Cardiac fibroblast (primary cell): ENCODE data around the gene BAIAP2L1.
"Not testable (repeated sequence)": the region's sequence is repeated elsewhere in the genome, so short reads cannot be mapped to it uniquely, and the experiment has no call there.

Experiments used
- DNase-seq, 2 donors: peaks; one replicate each; pipeline versions ENCODE4 v3.0.0 to v3.0.0-alpha.2; 2010; ENCODE audit warnings: low read depth in 2 of 2
- H3K4me3 ChIP-seq, 2 donors: replicated peaks in 1 of 2; 1 replicate in 1 of 2; 2 replicates in 1 of 2; pipeline ENCODE4 v1.5.1; 2011; ENCODE audit warnings: low read depth in 2 of 2, low read length in 2 of 2, mild to moderate bottlenecking in 2 of 2, moderate library complexity in 1 of 2
- TF ChIP-seq, protein P1 (sequence below): IDR thresholded peaks from one replicate; pipeline ENCODE4 v1.5.1; 2011; ENCODE audit warnings: low read depth, mild to moderate bottlenecking, low read length, inconsistent platforms

Gene BAIAP2L1

DNA sequence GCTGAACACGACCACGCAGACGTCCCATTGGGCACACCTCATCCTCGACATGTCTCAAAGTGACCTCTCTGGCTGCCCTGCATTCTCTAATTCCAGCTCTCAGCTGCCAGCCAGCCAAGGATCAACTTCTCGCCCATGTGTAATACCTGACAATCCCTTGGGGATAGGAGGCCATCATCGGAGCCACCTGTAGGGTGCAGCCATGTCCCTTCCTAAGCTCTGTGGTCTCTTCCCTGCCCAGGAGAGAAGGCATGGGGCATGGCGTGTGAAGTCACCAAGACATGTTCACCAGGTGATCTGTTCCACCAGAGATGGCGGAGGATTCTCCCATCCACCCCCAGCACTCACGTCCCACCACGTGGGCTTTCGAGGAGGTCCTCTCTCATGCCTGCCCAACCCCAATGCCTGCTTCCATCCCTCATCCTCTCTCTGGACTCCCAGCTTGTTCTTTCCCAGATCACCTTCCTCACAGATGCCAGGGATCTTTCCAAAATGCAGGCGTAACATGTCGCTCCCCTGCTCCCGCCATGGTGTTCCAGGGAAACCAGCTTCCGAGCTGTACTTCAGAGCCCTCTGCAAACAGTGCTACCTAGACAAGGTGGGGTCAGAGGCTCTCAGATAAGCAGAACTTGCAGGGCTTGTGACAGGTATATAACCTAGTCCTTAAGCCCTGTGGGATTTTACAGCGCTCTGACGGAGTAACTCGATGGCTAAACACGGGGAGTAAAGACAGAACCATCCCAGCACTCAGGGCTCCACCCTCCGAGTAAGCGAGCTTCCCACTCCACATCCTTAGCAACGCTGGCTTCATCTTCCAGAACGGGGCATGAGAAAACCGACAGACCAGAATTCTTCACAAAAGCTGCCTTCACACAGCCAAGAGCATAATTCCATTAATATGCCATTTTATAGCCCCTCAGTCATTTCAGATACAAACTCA lies 78.3 kb downstream of the BAIAP2L1 start:
- TF ChIP-seq, protein P1, sequence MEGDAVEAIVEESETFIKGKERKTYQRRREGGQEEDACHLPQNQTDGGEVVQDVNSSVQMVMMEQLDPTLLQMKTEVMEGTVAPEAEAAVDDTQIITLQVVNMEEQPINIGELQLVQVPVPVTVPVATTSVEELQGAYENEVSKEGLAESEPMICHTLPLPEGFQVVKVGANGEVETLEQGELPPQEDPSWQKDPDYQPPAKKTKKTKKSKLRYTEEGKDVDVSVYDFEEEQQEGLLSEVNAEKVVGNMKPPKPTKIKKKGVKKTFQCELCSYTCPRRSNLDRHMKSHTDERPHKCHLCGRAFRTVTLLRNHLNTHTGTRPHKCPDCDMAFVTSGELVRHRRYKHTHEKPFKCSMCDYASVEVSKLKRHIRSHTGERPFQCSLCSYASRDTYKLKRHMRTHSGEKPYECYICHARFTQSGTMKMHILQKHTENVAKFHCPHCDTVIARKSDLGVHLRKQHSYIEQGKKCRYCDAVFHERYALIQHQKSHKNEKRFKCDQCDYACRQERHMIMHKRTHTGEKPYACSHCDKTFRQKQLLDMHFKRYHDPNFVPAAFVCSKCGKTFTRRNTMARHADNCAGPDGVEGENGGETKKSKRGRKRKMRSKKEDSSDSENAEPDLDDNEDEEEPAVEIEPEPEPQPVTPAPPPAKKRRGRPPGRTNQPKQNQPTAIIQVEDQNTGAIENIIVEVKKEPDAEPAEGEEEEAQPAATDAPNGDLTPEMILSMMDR, result no peak
- H3K4me3 ChIP-seq, result no peak overlapping the region
- DNase-seq, result peak in 1 of 2 donors; percentile 21

DNA sequence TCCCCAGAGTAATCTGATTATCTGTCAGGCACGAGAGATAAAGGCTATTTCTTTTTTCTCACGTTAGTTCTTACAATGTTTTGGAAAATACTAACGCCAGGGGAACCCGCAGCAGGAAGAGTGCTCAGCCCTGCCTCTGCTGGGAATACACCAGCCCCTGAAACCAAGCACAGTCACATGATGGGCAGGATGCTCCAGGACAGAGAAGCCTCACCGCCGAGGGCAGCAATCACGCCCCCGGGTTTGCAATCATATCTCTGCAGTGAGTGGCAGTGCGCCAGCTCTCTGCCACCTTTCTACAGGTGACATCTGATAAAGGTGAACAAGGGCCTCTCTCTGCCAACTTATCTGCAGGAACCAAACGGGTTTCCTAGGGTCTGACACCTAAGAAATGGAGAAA lies 79.6 kb downstream of the BAIAP2L1 start:
- TF ChIP-seq, protein P1, result no peak
- no peak overlapping the region for H3K4me3 ChIP-seq
- no peak for DNase-seq

DNA sequence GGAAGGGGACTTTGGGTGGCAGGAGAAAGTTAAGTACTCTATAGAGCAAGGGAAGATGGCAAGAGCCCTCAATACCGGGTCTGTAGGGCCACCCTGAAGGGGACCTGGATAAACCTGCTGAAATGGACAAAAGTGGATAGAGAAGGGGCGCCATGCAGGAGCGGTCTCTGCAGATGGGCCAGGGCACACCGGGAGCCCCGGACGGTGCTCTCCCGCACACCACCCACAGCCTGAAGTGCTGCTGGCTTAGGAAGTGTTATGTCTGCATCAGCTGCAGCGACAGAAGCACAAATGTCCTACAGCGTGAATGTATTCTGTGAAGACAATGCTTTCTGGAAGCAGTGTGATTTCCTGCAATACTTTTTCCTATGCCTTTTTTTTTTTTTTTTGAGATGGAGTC lies 81.7 kb downstream of the BAIAP2L1 start:
- TF ChIP-seq, protein P1, result no peak
- no peak for DNase-seq
- H3K4me3 ChIP-seq, result no peak overlapping the region

DNA sequence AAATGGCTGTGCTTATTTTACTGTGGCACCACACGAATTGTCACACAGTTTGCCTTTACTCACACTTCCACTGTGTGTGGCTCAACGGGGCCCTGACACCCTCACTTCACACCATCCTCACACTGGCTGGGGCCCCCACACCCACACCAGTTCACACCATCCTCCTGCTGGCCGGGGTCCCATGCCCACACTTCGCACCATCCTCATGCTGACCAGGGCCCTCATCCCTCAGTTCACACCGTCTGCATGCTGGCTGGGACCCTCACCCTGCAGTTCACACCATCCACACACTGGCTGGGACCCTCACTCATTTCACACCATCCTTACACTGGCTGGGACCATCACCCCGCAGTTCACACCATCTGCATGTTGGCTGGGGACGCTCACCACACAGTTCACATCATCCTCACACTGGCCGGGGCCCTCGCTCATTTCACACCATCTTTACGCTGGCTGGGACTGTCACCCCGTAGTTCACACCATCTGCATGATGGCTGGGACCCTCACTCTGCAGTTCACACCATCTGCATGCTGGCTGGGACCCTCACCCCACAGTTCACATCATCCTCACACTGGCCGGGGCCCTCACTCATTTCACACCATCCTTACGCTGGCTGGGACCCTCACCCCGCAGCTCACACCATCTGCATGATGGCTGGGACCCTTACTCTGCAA lies 83.4 kb downstream of the BAIAP2L1 start:
- TF ChIP-seq, protein P1, result no peak
- H3K4me3 ChIP-seq, result no peak overlapping the region
- no peak for DNase-seq

DNA sequence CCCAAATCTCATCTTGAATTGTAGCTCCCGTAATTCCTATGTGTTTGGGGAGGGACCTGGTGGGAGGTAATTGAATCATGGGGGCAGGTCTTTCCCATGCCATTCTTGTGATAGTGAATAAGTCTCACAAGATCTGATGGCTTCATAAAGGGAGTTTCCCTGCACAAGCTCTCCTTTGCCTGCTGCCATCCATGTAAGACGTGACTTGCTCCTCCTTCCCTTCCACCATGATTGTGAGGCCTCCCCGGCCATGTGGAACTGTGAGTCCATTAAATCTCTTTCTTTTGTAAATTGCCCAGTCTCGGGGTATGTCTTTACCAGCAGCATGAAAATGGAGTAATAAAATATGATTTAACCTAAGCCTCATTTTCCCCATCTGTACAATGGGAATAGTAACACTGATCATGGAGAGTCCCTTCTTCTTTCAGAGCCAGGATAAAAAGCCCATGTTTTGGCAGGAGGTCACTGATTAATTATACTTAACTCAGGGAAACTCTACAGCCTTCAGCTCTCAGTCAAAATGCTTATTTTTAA lies 84.8 kb downstream of the BAIAP2L1 start:
- not testable (repeated sequence) for H3K4me3 ChIP-seq, DNase-seq

DNA sequence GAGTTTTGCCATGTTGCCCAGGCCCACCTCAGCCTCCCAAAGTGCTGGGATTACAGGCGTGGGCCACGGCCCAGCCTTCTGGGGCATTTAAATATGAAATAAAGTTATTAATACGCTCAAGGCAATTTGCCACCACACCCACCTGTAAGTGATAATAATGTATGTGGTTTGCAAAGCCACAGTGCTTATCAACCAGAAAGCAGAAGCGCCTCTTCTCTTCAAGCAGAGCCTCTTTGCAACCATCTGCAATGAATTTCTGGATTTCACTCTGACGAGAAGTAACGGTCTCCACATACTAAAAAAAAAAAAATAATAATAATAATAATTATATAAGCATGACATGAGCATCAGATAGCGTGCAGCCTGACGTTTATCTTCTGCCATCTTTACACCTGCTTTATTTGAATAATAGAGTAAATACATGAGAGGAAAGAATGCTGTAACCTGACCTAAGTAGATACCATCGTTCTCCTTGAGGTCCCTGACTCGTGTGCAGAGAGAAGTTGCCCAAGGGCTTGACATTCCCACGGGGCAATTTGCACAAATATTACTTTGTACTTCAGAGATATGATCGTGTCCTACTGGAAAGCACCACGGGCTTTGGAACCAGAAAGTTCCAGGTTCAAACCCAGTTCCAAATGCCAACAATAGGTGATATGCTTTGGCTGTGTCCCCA lies 85.4 kb downstream of the BAIAP2L1 start:
- TF ChIP-seq, protein P1, result no peak
- H3K4me3 ChIP-seq, result no peak overlapping the region
- DNase-seq, result no peak
